ENCODE results near the gene HECTD4.

HECTD4 gene

GRCh38 chr12:112303799-112304198 is 78.4 kb downstream of the HECTD4 start:
- Histone ChIP-seq H3K4me1 (ENCODE audit: control insufficient read depth, insufficient read depth, low read length) (peaks cover 3% of the 10 kb centered on the region), H3K9ac (ENCODE audit: low read length) (no peak overlapping the region), H3K9me3 (ENCODE audit: control insufficient read depth, low read length) (no peaks in the 10 kb centered on the region), H3K4me3 (ENCODE audit: low read length) (no peak overlapping the region), H3K27me3 (ENCODE audit: control insufficient read depth, insufficient read depth, low read length) (no peaks in the 10 kb centered on the region), H3K36me3 (ENCODE audit: control insufficient read depth, insufficient read depth, low read length) (no peaks in the 10 kb centered on the region)

GRCh38 chr12:112303004-112303403 is 79.2 kb downstream of the HECTD4 start:
- Histone ChIP-seq H3K9me3 (ENCODE audit: control insufficient read depth, low read length) (no peaks in the 10 kb centered on the region), H3K9ac (ENCODE audit: low read length) (no peak overlapping the region), H3K4me1 (ENCODE audit: control insufficient read depth, insufficient read depth, low read length) (peaks cover 3% of the 10 kb centered on the region), H3K4me3 (ENCODE audit: low read length) (no peak overlapping the region), H3K36me3 (ENCODE audit: control insufficient read depth, insufficient read depth, low read length) (no peaks in the 10 kb centered on the region), H3K27me3 (ENCODE audit: control insufficient read depth, insufficient read depth, low read length) (no peaks in the 10 kb centered on the region)

DNA sequence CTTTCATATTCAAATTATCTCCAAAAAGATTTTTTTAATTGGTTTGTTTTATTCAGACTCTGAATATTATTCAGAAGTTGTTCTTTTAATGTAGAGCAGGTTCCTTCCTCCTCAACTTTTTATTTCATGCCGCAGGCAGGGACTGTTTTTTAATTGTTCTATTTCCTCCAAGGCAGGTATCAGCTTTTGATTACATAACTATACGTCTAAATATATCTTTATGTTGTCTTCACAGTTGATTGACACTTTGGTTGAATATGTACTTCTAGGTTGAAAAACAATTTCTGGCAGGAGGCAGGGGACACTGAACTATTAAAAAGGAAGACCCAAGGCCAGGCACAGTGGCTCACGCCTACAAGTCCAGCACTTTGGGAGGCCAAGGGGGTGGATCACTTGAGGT is 82.5 kb downstream of the HECTD4 start:
- no peak overlapping the region for H3K4me3 ChIP-seq (ENCODE audit: low read length)
- no peaks in the 10 kb centered on the region for H3K27me3 ChIP-seq (ENCODE audit: control insufficient read depth, insufficient read depth, low read length)
- no peaks in the 10 kb centered on the region for H3K9me3 ChIP-seq (ENCODE audit: control insufficient read depth, low read length)
- peaks cover 12% of the 10 kb centered on the region for H3K36me3 ChIP-seq (ENCODE audit: control insufficient read depth, insufficient read depth, low read length)
- no peak overlapping the region for H3K9ac ChIP-seq (ENCODE audit: low read length)
- H3K4me1 ChIP-seq (ENCODE audit: control insufficient read depth, insufficient read depth, low read length) = peaks cover 3% of the 10 kb centered on the region

GRCh38 chr12:112297188-112297587 is 85.0 kb downstream of the HECTD4 start:
- Histone ChIP-seq H3K27me3 (ENCODE audit: control insufficient read depth, insufficient read depth, low read length) (no peaks in the 10 kb centered on the region), H3K9me3 (ENCODE audit: control insufficient read depth, low read length) (no peaks in the 10 kb centered on the region), H3K9ac (ENCODE audit: low read length) (no peak overlapping the region), H3K4me3 (ENCODE audit: low read length) (no peak overlapping the region), H3K4me1 (ENCODE audit: control insufficient read depth, insufficient read depth, low read length) (peaks cover 3% of the 10 kb centered on the region), H3K36me3 (ENCODE audit: control insufficient read depth, insufficient read depth, low read length) (peaks cover 12% of the 10 kb centered on the region)

DNA sequence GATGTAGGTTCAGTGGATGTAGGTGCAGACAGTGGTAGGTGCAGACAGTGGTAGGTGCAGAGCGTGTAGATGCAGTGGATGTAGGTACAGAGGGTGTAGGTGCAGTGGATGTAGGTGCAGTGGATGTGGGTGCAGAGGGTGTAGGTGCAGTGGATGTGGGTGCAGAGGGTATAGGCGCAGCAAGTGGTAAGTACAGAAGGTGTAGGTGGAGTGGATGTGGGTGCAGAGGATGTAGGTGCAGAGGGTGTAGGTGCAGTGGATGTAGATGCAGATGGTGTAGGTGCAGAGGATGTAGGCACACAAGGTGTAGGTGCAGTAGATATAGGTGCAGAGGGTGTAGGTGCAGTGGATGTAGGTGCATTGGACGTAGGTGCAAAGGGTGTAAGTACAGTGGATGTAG is 86.0 kb downstream of the HECTD4 start:
- no peak overlapping the region for H3K4me3 ChIP-seq (ENCODE audit: low read length)
- H3K9me3 ChIP-seq (ENCODE audit: control insufficient read depth, low read length) = no peaks in the 10 kb centered on the region
- peaks cover 12% of the 10 kb centered on the region for H3K36me3 ChIP-seq (ENCODE audit: control insufficient read depth, insufficient read depth, low read length)
- no peaks in the 10 kb centered on the region for H3K27me3 ChIP-seq (ENCODE audit: control insufficient read depth, insufficient read depth, low read length)
- no peak overlapping the region for H3K9ac ChIP-seq (ENCODE audit: low read length)
- peaks cover 3% of the 10 kb centered on the region for H3K4me1 ChIP-seq (ENCODE audit: control insufficient read depth, insufficient read depth, low read length)

DNA sequence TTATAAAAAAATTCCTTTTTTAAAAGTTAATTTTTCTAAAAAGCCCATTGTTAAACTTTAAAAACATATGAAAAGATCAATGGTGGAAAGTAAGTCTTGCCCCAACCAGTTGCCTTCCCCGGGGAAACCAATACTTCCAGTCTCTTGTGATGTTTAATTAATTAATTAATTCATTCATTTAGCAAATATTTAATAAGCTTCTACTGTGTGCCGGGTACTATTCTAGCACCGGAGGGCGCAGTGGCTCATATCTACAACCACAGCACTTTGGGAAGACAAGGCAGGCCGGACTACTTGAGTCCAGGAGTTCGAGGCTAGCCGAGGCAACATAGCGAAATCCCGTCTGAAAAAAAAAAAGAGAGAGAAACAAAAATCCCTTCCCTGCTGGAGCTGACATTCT is 87.4 kb downstream of the HECTD4 start:
- Histone ChIP-seq H3K36me3 (ENCODE audit: control insufficient read depth, insufficient read depth, low read length) (peaks cover 12% of the 10 kb centered on the region), H3K9ac (ENCODE audit: low read length) (no peak overlapping the region), H3K4me3 (ENCODE audit: low read length) (no peak overlapping the region), H3K27me3 (ENCODE audit: control insufficient read depth, insufficient read depth, low read length) (no peaks in the 10 kb centered on the region), H3K9me3 (ENCODE audit: control insufficient read depth, low read length) (no peaks in the 10 kb centered on the region), H3K4me1 (ENCODE audit: control insufficient read depth, insufficient read depth, low read length) (peaks cover 2% of the 10 kb centered on the region)

DNA sequence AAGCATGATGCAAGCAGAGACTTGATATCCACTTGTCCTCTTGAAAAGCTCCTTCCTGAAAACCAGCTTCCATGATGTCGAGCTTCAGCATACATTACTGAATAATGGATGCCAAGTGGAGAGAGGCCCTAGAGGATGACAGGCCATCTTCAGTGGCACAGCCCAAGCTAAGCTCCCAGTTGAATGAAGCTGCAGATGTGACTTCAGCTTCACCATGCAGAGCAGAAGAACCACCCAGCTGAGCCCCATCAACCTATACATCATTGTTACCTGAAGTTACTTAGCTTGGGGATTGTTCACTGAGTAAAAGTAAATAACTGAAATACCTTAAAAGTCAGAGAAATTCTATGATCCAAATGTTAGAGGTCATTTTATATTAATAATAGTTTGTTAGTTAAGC is 93.6 kb downstream of the HECTD4 start:
- Histone ChIP-seq H3K27me3 (ENCODE audit: control insufficient read depth, insufficient read depth, low read length) (no peaks in the 10 kb centered on the region), H3K9ac (ENCODE audit: low read length) (no peak overlapping the region), H3K4me3 (ENCODE audit: low read length) (no peak overlapping the region), H3K9me3 (ENCODE audit: control insufficient read depth, low read length) (no peaks in the 10 kb centered on the region), H3K36me3 (ENCODE audit: control insufficient read depth, insufficient read depth, low read length) (peaks cover 3% of the 10 kb centered on the region), H3K4me1 (ENCODE audit: control insufficient read depth, insufficient read depth, low read length) (peaks cover 9% of the 10 kb centered on the region)

- no peaks in the 10 kb centered on the region for H3K9me3 ChIP-seq (ENCODE audit: control insufficient read depth, low read length)
- H3K4me1 ChIP-seq (ENCODE audit: control insufficient read depth, insufficient read depth, low read length) = peaks cover 9% of the 10 kb centered on the region
- H3K36me3 ChIP-seq (ENCODE audit: control insufficient read depth, insufficient read depth, low read length) = peaks cover 3% of the 10 kb centered on the region
- H3K27me3 ChIP-seq (ENCODE audit: control insufficient read depth, insufficient read depth, low read length) = no peaks in the 10 kb centered on the region
- no peak overlapping the region for H3K4me3 ChIP-seq (ENCODE audit: low read length)
- no peak overlapping the region for H3K9ac ChIP-seq (ENCODE audit: low read length)
Observed at GRCh38 chr12:112285600-112286401, 96.4 kb downstream of the HECTD4 start.

DNA sequence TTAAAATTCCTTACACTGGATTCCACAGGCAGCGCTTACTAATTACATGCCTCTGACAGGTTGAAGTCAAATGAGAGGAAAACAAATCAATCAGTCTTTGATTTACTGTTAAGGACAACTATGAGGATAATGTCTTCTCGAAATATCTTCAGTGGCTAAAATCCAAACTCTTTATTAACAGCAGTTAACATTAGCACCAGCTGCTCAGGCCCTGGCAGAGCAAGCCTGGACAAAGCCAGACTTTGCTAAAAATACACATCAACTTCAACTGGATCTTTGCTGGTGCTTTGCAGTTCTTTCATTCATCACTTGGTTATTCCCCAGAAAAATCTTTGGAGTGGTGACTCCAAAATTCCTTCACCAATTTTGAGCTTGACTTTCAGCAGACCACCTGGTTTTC is 98.7 kb downstream of the HECTD4 start:
- Histone ChIP-seq H3K27me3 (ENCODE audit: control insufficient read depth, insufficient read depth, low read length) (no peaks in the 10 kb centered on the region), H3K4me1 (ENCODE audit: control insufficient read depth, insufficient read depth, low read length) (peaks cover 9% of the 10 kb centered on the region), H3K9me3 (ENCODE audit: control insufficient read depth, low read length) (no peaks in the 10 kb centered on the region), H3K9ac (ENCODE audit: low read length) (no peak overlapping the region), H3K36me3 (ENCODE audit: control insufficient read depth, insufficient read depth, low read length) (peaks cover 3% of the 10 kb centered on the region), H3K4me3 (ENCODE audit: low read length) (no peak overlapping the region)

DNA sequence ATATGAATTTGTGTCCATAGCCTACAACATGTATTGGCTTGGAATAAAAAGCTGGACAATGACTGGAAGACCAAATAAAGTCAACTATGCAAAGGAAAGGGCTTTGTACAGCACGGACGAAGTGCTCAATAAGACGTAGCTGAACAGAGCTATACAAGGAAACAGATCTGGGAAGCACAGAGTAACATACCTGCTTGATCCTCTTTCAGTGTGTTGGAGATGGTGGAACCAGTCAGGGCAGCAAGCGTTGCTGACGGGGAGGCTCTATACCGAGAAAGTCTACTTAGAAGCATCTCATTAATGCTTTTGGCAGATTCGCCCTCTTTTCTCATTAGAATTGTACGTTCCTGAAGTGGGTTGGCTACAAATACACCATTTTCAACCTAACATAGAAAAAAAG is 99.3 kb downstream of the HECTD4 start:
- no peak overlapping the region for H3K4me3 ChIP-seq (ENCODE audit: low read length)
- H3K9me3 ChIP-seq (ENCODE audit: control insufficient read depth, low read length) = no peaks in the 10 kb centered on the region
- H3K27me3 ChIP-seq (ENCODE audit: control insufficient read depth, insufficient read depth, low read length) = no peaks in the 10 kb centered on the region
- peaks cover 9% of the 10 kb centered on the region for H3K4me1 ChIP-seq (ENCODE audit: control insufficient read depth, insufficient read depth, low read length)
- no peak overlapping the region for H3K9ac ChIP-seq (ENCODE audit: low read length)
- peaks cover 3% of the 10 kb centered on the region for H3K36me3 ChIP-seq (ENCODE audit: control insufficient read depth, insufficient read depth, low read length)

- no peaks in the 10 kb centered on the region for H3K27me3 ChIP-seq (ENCODE audit: control insufficient read depth, insufficient read depth, low read length)
- no peak overlapping the region for H3K9ac ChIP-seq (ENCODE audit: low read length)
- no peaks in the 10 kb centered on the region for H3K9me3 ChIP-seq (ENCODE audit: control insufficient read depth, low read length)
- H3K4me3 ChIP-seq (ENCODE audit: low read length) = no peak overlapping the region
- no peaks in the 10 kb centered on the region for H3K4me1 ChIP-seq (ENCODE audit: control insufficient read depth, insufficient read depth, low read length)
- no peaks in the 10 kb centered on the region for H3K36me3 ChIP-seq (ENCODE audit: control insufficient read depth, insufficient read depth, low read length)
Observed at GRCh38 chr12:112275836-112276235, 106.4 kb downstream of the HECTD4 start.

GRCh38 chr12:112275207-112275606 is 107.0 kb downstream of the HECTD4 start:
- Histone ChIP-seq H3K27me3 (ENCODE audit: control insufficient read depth, insufficient read depth, low read length) (no peaks in the 10 kb centered on the region), H3K9ac (ENCODE audit: low read length) (no peak overlapping the region), H3K36me3 (ENCODE audit: control insufficient read depth, insufficient read depth, low read length) (no peaks in the 10 kb centered on the region), H3K4me3 (ENCODE audit: low read length) (no peak overlapping the region), H3K9me3 (ENCODE audit: control insufficient read depth, low read length) (no peaks in the 10 kb centered on the region), H3K4me1 (ENCODE audit: control insufficient read depth, insufficient read depth, low read length) (no peaks in the 10 kb centered on the region)

DNA sequence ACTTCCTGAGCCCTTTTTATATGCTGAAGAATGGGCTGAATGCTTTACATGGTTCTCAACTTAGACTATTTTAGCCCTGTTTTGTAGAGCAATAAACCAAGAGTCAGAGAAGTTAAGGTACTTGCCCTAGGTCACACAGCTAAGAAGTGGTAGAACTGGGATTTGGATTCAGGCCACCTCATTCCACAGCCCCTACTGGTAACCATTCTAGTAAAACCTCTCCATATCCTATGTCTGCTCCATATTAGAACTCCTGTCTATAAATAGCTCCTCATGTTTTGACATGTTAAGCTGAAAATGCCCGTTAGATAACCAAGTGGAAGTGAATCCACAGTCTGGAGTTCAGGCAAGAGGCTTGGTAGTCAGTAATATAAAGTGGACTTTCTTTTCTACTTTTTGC is 111.6 kb downstream of the HECTD4 start:
- Histone ChIP-seq H3K9me3 (ENCODE audit: control insufficient read depth, low read length) (no peaks in the 10 kb centered on the region), H3K27me3 (ENCODE audit: control insufficient read depth, insufficient read depth, low read length) (no peaks in the 10 kb centered on the region), H3K4me3 (ENCODE audit: low read length) (no peak overlapping the region), H3K36me3 (ENCODE audit: control insufficient read depth, insufficient read depth, low read length) (no peaks in the 10 kb centered on the region), H3K9ac (ENCODE audit: low read length) (no peak overlapping the region), H3K4me1 (ENCODE audit: control insufficient read depth, insufficient read depth, low read length) (no peaks in the 10 kb centered on the region)
